HG02588 (cell line): Measurements from ENCODE around the gene MYLK3.
"Not testable (repeated sequence)": the region's sequence is repeated elsewhere in the genome, so short reads cannot be mapped to it uniquely, and the experiment has no call there.

Source experiments
- ATAC-seq: cut with Tn5 transposase; IDR thresholded peaks from one replicate; pipeline ENCODE4 v1.9.1; 2021; ENCODE audit warnings: mild to moderate bottlenecking, moderate library complexity; ENCODE audit not compliant: unreplicated experiment

MYLK3 gene

DNA sequence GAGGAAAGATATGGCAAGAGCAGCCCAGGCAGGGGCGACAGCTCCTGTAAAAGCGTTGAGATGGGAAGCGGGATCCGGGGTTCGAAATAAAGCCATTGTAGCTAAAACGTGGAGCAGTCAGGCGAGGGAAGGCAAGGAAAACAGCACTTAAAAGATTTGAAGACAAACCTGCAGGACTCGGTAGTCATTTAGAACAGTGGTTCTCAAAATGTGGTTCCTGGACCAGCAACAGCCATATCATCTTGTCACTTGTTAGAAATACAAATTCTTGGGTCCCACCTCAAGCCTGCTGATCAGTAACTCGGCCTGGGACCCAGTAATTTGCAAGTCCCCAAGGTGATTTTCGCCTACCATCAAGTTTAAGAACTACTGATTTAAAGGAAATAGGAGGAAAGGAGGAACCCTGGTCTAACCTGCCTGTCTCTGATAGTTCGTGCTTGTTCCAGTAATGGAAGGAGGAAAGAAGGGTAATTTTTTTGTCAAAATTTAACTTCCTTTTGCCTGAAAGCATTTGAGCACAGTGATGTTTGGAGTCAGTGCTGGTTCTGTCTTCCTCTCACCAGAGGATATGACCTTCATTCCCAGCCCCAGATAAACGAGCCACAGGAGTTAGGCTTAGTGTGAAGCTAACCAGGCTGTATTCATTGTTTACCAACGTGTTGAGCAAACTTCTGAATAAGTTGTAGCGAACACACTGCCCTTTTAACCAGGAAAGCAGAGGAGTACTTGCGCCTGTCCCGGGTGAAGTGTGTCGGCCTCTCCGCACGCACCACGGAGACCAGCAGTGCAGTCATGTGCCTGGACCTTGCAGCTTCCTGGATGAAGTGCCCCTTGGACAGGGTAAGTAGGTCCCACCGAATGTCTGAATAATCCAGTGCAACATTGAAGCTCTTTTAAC, 57.6 kb downstream of the MYLK3 start:
- no peak for ATAC-seq

GRCh38 chr16:46689365-46690280, 58.5 kb downstream of the MYLK3 start, which contains the start of gene ORC6:
ORC6 (plus strand) TSS chr16:46689659; CDS start chr16:46689706, 47 bp downstream.
- ATAC-seq = peak; percentile 72

DNA sequence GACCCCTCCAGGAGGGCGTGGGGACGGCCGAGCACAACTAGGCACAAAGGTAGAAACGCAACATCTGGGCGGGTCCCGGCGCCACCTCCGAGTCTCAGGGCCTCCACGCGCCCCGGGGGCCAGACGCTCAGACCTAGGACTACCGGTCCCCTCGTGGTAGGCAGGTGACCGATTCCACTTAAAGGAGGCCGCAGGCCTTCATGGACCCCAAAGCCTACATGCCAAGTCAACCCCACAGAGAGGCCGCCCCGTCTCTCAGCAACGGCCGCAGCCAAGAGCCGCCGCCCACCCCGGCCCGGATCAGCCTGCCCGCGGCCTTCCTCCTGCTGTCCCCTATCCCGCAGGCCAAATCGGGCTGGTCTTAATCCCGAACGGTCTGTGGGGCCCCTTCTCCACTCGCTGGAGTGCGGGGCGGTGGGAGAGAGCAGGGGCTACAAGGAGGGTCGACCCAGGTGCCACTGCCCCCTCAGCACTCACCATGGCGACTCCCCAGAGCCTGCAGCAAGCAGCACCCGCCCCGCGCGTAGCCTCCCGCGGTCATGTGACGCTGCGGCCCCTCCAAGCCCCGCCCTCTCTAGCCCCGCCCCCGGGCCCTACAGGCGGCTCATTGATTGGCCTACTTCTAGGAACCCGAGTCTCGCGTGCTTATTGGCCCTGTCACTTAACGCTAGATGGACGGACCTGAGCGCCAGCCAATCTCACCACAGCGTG, 59.3 kb downstream of the MYLK3 start, which contains the start of gene VPS35:
Gene VPS35, minus strand, starts transcription at position 525 of the 711 bp plus-strand sequence. Its CDS starts 45 bp downstream, at position 480.
- ATAC-seq = peak; percentile 87

DNA sequence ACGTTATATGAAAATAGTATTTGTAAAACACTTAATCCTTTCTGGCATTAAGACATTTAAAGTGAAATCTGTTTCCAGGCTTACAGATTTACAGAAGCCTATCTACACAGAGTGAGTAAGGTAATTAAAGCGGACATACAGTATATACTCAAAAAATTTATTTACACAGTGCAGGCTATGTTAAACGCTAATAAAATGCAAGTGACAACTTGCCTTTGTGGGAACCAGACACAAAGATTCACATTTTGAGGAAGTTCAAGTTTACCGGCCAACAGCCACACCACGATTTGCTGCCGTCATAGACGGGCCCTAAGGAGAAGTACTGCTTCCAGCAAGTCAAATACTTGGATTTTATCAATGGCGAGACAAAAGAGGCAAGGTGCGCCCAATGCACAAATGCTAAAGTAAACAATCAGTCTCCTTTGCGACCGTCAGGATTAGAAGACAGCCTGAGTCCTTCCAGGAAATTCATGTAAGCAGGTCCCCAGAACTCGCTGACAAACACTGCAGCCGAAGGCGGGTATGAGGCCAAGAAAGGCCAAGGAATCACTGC, 60.0 kb downstream of the MYLK3 start:
- no peak for ATAC-seq

DNA sequence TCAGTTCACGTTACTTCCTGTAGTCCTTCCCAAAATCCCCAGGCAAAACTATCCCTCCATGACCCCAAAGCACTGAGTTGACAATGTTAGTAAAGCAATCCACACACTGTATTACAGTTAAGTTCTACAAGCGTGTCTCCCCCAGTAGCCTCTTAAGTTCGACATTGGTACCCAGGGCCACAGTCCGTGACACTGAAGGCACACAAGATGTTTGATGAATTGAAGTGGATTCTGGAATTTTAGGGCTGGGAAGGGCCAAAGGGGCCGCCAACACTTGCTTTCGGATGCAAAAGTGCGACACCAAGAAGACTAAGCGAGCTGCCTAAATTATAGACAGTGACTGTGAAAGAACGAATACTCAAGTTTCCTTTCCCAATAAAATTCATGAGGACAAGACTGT, 60.7 kb downstream of the MYLK3 start:
- ATAC-seq = no peak

DNA sequence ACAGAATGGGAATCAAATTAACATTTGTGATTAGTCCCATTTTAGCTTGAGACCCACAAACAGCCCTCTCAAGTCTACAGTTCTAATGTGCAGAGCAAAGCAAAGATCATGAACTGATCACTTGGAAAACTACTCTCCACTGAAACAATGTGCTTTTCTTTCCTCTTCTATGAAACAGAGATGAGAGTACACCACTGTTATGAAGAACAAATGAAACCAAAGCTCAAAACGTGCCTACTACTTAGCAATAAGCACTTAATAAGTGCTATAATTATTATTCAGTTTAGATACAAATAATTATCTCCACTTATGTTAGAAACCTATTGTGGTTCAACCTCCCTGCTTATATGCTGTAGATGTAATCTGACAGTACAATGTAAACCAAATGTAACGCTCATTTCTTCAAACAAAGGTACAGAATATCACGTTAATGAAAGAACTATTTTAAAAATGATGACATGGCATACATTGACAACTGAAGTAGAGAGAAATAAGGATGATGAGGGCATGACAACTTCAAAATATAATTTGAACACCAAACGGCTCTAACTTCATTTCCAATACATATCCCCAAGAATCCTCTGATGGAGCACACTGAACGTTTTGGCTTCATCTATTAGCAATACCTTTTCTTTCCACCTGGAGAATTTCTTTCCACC, 61.2 kb downstream of the MYLK3 start:
- ATAC-seq = no peak

DNA sequence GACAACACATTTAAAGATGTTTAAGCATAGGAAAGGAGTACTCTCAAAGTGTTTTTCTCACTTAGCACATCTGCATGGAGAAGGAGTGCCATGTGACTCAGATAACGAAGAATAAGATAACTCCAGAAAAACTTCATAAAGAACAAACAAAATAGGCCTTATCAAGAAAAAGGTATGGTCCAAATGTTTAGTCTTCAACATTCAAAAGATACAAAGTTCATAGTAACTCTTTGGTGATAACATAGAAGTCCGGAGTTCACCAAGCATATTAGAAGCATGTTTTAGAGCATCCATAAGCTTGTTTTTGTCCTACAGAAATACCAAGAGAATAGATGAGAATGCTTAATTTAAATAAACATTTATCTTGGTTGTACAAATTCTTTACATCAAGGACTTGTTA, 66.3 kb downstream of the MYLK3 start:
- ATAC-seq = not testable (repeated sequence)

GRCh38 chr16:46677943-46678342, 70.2 kb downstream of the MYLK3 start:
- ATAC-seq = not testable (repeated sequence)

GRCh38 chr16:46673320-46674013, 74.7 kb downstream of the MYLK3 start:
- ATAC-seq = peak; percentile 75

- no peak for ATAC-seq
Observed at GRCh38 chr16:46662123-46662522, 86.0 kb downstream of the MYLK3 start.

- ATAC-seq = peak; percentile 95
Observed at GRCh38 chr16:46658925-46659324, 89.2 kb downstream of the MYLK3 start.
